Activated naive CD4-positive, alpha-beta T cell treated with anti-CD3 and anti-CD28 coated beads, Interleukin-2, amount 50 U/mL, for 72 hours (primary cell): Measurements from ENCODE around the gene TMEM245. TPM values are rescaled to one million over a fixed set of nuclear protein-coding genes. Genes with fewer than 3 reads are reported as not detected.
"Not testable (repeated sequence)": the region's sequence is repeated elsewhere in the genome, so short reads cannot be mapped to it uniquely, and the experiment has no call there.

ENCODE experiments used
- ATAC-seq, 2 donors: fragments of 150-1000 bp; cut with Tn5 transposase; 2 replicates each; pipeline ENCODE4 v1.10.0; 2021; ENCODE audit warnings: mild to moderate bottlenecking in 2 of 2, moderate library complexity in 2 of 2
- DNase-seq, 2 donors: peaks; one replicate each; pipeline ENCODE4 v3.0.0; 2021 to 2022; ENCODE audit warnings: low spot score in 2 of 2
- H3K27ac Mint-ChIP-seq, 2 donors: one replicate each; pipeline ENCODE4 v1.8.0; 2022; ENCODE audit warnings: mild to moderate bottlenecking in 2 of 2, mixed read lengths in 2 of 2
- H3K36me3 Mint-ChIP-seq, 2 donors: one replicate each; pipeline ENCODE4 v1.8.0; 2022; ENCODE audit warnings: mixed read lengths in 2 of 2
- H3K9me3 Mint-ChIP-seq, 2 donors: one replicate each; pipeline ENCODE4 v1.8.0; 2022; ENCODE audit warnings: mixed read lengths in 2 of 2
- total RNA-seq, 2 donors: library from RNA; stranded (reverse); gene quantifications; one replicate each; pipeline ENCODE4 v1.2.3, GENCODE V29; 2022

Gene TMEM245
- total RNA-seq, 2 donors from 2014 or later: 15.7 to 23.5 TPM

GRCh38 chr9:108971392-108971791 is 148.4 kb downstream of the TMEM245 start:
- H3K27ac Mint-ChIP-seq, ATAC-seq, DNase-seq, H3K9me3 Mint-ChIP-seq: not testable (repeated sequence)
- H3K36me3 Mint-ChIP-seq: peaks cover 13 to 16% of the 10 kb centered on the region in 2 donors

- no peak overlapping the region for H3K27ac Mint-ChIP-seq
- peaks cover 13 to 16% of the 10 kb centered on the region in 2 donors for H3K36me3 Mint-ChIP-seq
- no peak for DNase-seq
- ATAC-seq: no peak
- H3K9me3 Mint-ChIP-seq: peaks cover 0 to 7% of the 10 kb centered on the region in 2 donors
These were observed 151.8 kb downstream of the TMEM245 start for GRCh38 chr9:108967916-108968315.

Other genes starting within 250 kb of the TMEM245 start
- gene ELP1, start 185.8 kb downstream of the TMEM245 start, total RNA-seq: 10 to 100 TPM; 22.0 to 32.4 TPM
- 10 to 100 TPM; 10.0 to 17.3 TPM for gene ABITRAM, start 185.5 kb downstream of the TMEM245 start, total RNA-seq
- 10 to 100 TPM; 20.2 to 32.7 TPM for gene CTNNAL1, start 106.4 kb downstream of the TMEM245 start, total RNA-seq
- gene FRRS1L, start 47.3 kb upstream of the TMEM245 start, total RNA-seq: not detected
- gene EPB41L4B, start 201.1 kb upstream of the TMEM245 start, total RNA-seq: under 1 TPM in 1 of 2 donors, not detected in 1; 0.51 TPM